HG03159 (cell line): ENCODE data around the gene NBPF19.
"Not testable (repeated sequence)": the region's sequence is repeated elsewhere in the genome, so short reads cannot be mapped to it uniquely, and the experiment has no call there.

Experiments
- ATAC-seq: cut with Tn5 transposase; IDR thresholded peaks from one replicate; pipeline ENCODE4 v1.9.1; 2021; ENCODE audit warnings: mild to moderate bottlenecking, moderate library complexity; ENCODE audit not compliant: unreplicated experiment

NBPF19 gene, protein sequence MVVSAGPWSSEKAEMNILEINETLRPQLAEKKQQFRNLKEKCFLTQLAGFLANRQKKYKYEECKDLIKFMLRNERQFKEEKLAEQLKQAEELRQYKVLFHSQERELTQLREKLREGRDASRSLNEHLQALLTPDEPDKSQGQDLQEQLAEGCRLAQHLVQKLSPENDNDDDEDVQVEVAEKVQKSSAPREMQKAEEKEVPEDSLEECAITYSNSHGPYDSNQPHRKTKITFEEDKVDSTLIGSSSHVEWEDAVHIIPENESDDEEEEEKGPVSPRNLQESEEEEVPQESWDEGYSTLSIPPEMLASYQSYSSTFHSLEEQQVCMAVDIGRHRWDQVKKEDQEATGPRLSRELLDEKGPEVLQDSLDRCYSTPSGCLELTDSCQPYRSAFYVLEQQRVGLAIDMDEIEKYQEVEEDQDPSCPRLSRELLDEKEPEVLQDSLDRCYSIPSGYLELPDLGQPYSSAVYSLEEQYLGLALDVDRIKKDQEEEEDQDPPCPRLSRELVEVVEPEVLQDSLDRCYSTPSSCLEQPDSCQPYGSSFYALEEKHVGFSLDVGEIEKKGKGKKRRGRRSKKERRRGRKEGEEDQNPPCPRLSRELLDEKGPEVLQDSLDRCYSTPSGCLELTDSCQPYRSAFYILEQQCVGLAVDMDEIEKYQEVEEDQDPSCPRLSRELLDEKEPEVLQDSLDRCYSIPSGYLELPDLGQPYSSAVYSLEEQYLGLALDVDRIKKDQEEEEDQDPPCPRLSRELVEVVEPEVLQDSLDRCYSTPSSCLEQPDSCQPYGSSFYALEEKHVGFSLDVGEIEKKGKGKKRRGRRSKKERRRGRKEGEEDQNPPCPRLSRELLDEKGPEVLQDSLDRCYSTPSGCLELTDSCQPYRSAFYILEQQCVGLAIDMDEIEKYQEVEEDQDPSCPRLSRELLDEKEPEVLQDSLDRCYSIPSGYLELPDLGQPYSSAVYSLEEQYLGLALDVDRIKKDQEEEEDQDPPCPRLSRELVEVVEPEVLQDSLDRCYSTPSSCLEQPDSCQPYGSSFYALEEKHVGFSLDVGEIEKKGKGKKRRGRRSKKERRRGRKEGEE (N-terminal part only)

DNA sequence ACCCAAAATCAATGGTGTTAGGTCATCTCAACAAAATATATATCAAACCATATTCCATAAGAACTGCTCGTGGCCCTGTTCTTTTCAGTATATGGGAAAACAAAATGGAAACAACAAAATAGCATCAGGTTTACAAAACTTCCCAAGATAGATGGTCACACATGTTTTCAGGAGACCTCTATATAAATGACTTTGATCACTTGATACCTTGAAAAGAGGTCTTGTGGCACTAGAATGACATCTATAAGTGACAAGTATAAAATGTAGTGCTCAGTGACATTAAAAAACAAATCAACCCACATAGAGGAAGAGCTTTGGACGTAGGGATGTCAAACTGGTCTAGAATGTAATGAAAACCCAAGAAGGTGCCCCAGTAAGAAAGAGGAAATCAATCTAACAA lies at the start of gene NBPF19:
Gene NBPF19 (plus strand): TSS at position 301 of the 400 bp plus-strand sequence. CDS start 888 bp downstream, outside the sequence.
- not testable (repeated sequence) for ATAC-seq

DNA sequence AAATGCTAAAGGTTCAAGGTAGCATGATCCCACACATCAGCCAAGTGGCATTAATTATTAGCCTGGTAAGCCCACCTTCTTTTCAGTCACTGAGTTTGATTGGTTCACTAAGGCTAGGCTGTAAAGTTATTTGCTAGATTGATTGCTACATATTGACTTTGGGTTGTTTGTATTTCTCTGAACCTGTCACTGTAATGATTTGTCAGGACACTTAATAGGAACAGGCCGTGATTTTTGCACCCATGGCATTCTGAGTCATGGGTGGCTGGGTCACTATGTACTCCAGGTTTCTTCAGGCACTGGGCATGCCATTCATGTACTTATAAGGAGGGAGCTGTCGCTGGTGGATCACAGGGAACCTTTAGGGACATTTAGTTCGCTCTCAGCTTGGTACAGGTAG lies 46.5 kb upstream of the NBPF19 start:
- not testable (repeated sequence) for ATAC-seq

DNA sequence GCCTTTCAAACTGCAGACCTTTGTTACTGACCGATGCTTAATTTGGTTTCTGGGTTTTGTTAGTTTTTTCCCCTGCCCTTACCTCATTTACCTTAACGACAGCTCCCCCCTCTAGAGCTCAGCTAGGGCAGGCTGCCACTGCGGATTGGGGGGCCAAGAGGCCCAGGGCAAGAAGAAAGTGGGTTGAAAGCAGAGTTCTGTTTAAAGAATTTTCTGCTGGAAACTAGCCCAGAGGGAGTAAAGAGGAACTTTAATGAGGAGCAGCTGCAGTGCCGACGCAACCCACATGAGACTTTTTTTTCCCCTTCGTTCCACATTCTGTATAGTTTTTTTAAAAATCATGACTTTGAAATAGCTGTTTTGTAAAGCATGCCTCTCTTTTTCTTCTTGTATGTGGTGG lies 29.4 kb upstream of the NBPF19 start:
- not testable (repeated sequence) for ATAC-seq

DNA sequence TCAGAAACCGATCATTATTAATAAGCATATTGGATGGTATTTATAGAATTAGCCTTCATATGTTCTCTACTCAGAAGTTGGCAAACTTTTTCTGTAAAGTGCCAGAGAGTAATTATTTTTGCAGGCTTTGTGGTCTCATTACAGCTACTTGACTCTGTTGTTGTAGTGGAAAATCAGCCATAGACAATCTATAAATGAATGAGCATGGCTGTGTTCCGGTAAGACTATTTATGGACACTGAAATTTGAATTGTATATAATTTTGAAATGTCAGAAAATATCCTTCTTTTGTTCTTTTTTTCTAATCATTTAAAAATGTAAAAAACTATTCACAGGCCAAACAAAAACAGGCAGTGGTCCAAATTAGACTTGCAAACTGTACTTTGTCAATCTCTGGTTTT lies 22.6 kb upstream of the NBPF19 start:
- not testable (repeated sequence) for ATAC-seq

DNA sequence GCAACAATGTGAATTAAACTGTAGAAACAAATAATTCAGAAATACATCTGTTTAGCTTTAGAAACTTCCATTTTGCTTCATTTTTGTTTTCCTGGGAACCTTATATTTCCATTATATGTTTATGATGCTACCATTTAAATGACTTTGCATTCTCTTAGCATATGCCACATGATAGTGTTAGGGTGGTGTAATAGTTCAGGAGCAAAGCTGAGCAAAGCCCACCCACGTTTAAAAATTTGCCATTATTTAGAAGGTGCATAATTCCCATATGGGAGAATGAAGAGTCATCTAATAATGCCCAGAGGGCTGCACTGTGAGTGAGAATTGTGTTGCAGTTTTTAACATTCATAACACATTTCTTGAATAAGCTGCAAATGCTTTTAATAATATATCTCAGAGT lies 22.2 kb upstream of the NBPF19 start:
- ATAC-seq: not testable (repeated sequence)

DNA sequence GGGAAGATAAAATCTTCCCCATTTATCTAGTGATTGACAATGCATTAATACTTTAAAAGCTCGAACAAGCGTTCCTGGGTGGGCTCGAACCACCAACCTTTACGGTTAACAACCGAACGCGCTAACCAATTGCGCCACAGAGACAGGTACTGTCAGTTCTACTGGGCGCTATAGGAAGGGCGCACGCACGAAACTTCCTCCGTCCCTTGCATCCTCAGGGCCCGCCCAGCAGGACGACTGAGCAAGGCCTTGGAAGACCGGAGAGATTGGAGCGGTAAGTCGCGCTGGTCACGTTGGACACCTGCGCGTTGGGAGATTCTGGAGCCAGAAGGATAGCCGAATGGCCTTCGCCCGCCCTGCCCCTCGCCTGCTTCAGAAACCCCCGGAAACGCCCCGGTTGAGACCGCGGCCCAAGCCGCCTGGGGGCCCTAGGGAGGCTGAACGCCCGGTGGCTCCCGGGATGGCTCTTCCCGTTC lies 83.5 kb downstream of the NBPF19 start:
- ATAC-seq: not testable (repeated sequence)

DNA sequence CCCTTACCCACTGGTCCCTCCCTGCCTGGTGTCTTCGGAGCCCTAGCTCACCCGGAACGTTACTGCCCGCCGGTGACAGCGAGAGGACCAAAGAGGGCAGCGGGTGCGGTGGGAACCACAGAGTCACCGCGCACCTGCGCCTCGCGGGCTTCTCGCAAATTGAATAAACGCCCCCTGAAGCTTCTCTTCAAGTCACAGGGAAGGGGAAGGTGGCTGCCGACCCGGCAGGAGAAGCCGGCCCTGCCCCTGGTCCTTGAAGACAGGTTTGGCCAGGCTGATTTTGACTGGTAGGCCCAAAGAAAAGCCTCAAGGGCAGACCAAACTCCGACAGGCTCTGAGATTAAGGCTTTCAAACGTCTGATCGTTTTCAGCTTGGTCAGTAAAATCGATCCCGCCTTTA lies 87.0 kb downstream of the NBPF19 start:
- not testable (repeated sequence) for ATAC-seq

DNA sequence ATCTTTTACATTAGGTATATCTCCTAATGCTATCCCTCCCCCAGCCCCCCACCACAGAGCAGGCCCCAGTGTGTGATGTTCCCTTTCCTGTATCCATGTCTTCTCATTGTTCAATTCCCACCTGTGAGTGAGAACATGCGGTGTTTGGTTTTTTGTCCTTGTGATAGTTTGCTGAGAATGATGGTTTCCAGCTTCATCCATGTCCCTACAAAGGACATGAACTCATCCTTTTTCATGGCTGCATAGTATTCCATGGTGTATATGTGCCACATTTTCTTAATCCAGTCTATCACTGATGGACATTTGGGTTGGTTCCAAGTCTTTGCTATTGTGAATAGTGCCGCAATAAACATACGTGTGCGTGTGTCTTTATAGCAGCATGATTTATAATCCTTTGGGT lies 90.6 kb downstream of the NBPF19 start:
- not testable (repeated sequence) for ATAC-seq

DNA sequence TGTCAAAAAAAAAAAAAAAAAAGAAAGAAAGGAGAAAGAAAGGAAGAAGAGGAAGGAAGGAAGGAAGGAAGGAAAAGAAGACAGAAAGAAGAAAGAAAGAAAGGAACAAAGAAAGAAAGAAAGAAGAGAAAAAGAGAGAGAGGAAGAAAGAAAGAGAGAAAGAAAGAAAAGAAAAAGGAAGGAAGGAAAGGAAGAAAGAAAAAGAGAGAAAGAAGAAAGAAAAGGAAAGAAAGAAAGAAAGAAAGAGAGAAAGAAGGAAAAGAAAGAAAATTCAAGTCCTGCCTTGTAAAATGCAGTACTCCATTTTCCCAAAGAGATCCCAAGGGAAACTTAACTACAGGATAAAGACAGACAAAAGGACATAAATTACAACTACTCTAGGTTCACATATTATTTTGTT lies 97.9 kb downstream of the NBPF19 start:
- not testable (repeated sequence) for ATAC-seq

DNA sequence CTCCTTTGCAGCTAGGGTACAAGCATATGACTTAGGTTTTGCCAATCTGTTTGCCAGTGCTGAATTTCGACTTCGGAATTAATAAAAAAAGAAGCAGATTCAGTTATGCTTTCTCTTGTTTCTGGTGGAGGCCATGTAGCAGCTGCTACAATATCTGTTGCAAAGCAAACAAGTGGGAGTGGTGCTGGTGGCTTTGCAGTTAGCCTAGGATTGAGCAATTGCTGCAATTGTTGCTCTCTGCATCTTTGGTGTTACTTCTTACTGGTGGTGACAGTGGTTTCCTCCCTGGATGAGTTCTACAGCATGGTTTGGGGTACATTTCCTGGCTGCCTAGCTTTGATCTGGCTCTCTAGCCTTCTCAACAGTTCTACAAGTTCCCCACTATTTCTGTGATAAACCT lies 110.7 kb downstream of the NBPF19 start:
- not testable (repeated sequence) for ATAC-seq
